Measurements from ENCODE around the gene DNAJC11.

GRCh38 chr1:6603915-6604558, 97.6 kb downstream of the DNAJC11 start:
- TF ChIP-seq CTCF (IDR thresholded peaks at IDR 0.05): no peak
- TF ChIP-seq MAX (CRISPR knock-in tag; IDR thresholded peaks at IDR 0.05): no peak
- no peak for TF ChIP-seq NFYB (CRISPR knock-in tag; conservative IDR thresholded peaks at IDR 0.05; ENCODE audit: low read depth)
- no peak for TF ChIP-seq MYBL2 (CRISPR knock-in tag; IDR thresholded peaks at IDR 0.05)
- TF ChIP-seq SP1 (CRISPR knock-in tag; conservative IDR thresholded peaks at IDR 0.05): no peak
- TF ChIP-seq SMAD4 (CRISPR knock-in tag; IDR thresholded peaks at IDR 0.05): no peak
- no peak for TF ChIP-seq E2F1 (CRISPR knock-in tag; IDR thresholded peaks at IDR 0.05)

Data from WTC11 (cell line).